OCI-M2 (cell line): ENCODE results near the gene ELAVL3.
A peak's percentile ranks its signal among the peaks of the same experiment; 100 is the strongest.
"Not testable (repeated sequence)": the region's sequence is repeated elsewhere in the genome, so short reads cannot be mapped to it uniquely, and the experiment has no call there.

ENCODE experiments used
- DNase-seq: peaks from one replicate; lab custom pipeline; 2025; ENCODE audit not compliant: unreplicated experiment; lab: John Stamatoyannopoulos, UW

ELAVL3 gene

DNA sequence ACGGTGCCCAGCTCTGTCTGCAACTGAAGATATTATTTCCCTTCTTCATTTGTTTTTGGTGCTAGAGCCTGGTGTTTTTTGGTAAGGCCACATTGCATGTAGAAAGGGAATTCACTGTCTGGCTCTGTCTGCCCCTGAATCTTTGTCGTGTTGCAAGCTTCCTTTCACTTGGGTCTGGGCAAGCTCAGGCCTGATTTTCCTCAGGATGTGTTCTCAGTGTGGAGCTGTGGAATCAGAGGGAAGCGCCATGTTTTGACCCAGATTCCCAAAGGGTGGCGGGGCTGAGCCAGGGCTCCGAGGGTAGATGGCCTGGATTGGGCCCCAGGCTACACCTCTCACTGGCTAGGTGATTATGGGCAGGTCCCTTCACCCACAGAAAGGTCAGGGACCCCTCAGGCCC is 36.8 kb downstream of the ELAVL3 start:
- no peak for DNase-seq

DNA sequence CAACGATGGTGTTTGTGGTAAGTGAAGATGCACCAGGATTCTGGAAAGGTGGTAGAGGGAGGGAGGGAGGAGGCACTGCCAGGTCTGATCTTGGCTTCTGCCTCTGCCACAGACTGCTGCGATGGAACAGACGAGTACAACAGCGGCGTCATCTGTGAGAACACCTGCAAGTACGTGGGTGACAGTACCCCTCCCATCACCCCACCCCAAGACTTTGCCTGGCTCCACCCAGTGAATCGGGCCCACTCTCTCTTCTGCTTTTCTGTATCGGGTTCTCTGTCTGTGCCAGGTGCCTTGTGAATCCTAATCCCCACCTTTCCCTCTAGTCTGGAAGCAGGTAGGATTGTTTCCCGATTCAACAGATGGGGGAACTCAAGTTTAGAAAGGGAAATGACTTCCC is 42.9 kb downstream of the ELAVL3 start:
- DNase-seq: no peak

DNA sequence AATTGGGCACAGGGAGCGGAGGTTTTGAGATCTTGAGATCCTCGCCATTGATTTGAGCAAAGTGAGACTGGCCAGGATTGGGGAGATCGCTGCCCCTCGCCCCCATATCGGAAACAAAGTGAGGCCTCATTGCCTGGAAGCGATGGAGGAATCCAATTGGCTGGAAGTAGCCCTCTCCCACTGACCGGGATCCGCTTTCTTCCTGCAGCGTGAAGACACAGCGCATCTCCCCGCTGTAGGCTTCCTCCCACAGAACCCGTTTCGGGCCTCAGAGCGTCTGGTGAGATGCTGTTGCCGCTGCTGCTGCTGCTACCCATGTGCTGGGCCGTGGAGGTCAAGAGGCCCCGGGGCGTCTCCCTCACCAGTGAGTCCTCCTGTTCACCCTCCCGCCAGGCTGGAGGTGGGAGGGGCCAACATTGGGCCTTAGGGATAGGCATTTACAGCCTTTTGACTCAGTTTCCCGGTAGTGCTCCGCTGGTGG is 45.0 kb downstream of the ELAVL3 start:
- no peak for DNase-seq

DNA sequence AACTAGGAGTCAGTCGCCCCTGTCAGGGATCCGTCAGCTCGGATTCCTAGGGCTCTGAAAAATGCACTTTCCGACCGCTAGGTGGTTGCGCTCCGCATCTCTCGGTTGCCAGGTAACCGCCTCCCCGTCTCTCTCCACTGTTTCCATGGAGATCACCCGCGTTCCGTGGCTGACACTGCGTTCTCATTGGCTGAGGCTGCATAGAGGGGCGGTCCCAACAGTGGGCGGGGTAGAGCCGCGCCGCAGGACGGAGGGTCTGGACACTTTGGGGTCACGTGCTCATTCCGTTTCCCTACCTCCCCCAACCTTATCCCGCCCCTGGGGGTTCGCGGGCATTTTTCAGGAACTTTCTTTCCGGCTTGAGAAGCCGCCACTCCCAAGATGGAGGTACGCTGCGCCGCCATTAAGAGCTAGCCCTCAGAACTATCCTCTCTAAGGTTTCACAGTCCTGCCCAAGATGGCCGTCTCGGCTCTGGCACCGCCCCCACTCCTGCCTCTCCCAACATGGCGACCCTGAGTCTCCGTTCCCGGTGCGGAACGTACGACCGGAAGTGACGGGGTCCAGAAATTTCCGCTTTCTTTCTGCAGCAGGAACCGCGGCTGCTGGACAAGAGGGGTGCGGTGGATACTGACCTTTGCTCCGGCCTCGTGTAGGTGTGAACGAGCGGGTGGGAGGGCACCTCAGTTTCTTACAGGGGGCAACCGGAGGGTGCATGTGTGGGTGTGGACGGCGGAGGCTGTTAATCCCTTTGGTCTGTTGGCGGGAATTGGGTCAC is 45.6 kb downstream of the ELAVL3 start, which contains the start of the genes ODAD3 and PRKCSH:
ODAD3 (minus strand) TSS at position 65 of the 776 bp plus-strand sequence. CDS start 105 bp downstream, outside the sequence.
PRKCSH (plus strand) TSS at position 579 of the 776 bp plus-strand sequence. CDS start 483 bp downstream, outside the sequence.
- DNase-seq: peak; percentile 100

DNA sequence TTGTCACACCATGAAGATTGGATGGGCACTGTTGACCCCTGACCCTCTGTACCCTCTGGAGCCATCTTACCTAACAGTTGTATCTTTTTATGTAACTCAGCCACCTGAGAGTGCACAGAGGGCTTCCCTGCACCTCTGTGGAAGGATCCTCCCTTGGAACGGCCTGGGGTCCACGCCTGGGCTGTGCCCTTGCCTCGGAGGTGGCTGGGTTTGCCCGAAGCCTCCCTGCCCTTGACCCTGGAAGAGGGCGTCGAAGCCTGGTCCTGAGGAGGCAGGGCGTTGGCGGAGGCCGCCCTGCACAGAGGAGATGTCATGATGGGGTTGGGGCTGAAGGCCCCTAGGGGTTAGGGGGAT is 46.2 kb downstream of the ELAVL3 start:
- DNase-seq: no peak

DNA sequence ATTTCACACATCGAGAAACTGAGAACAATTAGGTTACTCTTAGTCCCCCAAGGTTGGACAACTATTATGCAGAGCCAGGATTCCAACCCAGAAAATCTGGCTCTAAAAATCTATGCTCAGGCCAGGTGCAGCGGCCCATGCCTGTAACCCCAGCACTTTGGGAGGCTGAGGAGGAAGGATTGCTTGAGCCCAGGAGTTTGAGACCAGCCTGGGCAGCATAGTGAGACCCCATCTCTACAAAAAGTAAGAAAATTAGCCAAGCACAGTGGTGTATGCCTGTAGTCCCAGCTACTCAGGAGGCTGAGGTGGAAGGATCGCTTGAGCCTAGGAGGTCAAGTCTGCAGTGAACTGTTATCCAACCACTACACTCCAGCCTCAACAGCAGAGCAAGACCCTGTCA is 47.3 kb downstream of the ELAVL3 start:
- DNase-seq: not testable (repeated sequence)

DNA sequence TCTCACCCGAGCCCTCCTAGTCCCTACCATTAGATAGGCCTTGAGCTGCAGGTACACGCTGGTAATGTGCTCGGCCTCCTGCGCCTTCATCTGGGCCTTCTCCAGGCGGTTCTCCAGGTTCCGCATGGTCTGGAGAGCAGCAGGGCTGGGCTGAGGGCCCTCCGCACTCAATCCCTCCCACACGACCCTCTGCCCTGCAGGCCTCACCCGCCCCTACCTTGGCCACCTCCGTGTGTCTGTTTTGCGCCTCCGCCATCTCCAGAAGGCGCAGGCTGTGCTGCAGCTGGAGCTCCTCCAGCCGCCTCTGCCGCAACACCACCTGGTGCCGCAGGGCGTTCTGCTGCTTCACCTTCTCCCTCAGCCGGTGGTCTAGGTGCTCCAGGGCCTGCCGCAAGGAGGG is 54.2 kb downstream of the ELAVL3 start:
- no peak for DNase-seq

DNA sequence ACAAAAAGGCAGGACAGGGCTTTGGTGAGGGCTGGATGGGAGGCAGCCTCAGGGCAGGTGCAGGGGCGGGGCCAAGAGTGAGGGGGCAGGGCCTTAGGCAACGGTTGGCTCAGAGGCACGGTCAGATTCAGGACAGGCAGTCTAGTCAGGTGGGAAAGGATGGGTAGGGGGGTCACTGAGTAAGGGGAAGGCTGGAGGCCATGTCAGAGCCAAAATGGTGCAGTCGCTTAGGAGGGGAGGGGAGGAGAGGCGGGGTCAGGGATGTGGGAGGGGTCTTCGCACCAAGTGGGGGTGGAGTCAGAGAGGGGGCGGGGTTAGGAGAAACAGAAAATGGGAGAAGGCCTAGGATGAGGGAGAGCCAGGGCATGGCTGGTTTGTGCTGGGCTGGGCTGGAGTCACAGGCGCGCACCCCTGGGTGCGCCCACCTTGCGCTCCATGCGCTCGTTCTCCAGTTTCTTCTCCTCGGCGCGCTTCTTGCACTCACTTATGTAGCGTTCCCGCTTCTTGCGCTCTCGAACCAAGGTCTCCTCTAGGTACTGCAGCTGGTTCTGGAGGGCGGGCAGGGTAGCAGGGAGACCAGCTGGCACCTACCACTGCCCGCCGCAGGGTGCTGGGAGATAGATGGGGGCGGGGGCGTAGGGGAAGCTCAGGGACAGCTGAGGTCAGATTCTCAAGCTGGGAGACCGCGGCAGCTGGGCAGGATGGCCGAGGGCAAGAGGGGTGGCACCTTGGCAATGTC is 55.0 kb downstream of the ELAVL3 start:
- no peak for DNase-seq

DNA sequence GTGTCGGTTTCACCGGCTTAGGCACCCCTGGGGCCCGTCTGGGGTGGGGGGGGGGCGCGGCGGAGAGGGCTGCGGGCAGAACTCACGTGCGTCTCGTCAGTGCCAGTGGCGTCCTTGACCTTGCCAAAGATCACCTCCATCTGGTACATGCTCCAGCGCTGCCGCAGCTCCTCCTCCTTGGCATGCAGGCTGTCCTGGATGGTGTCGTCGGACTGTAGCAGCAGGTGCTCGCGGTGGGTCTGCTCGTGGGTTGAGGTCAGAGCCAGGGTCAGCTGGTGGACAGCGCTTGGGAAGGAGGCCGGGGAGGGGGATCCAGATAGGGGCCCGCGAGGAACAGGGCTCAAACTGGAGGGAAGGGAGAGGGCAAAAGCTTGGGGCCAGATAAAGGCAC is 57.1 kb downstream of the ELAVL3 start:
- no peak for DNase-seq

DNA sequence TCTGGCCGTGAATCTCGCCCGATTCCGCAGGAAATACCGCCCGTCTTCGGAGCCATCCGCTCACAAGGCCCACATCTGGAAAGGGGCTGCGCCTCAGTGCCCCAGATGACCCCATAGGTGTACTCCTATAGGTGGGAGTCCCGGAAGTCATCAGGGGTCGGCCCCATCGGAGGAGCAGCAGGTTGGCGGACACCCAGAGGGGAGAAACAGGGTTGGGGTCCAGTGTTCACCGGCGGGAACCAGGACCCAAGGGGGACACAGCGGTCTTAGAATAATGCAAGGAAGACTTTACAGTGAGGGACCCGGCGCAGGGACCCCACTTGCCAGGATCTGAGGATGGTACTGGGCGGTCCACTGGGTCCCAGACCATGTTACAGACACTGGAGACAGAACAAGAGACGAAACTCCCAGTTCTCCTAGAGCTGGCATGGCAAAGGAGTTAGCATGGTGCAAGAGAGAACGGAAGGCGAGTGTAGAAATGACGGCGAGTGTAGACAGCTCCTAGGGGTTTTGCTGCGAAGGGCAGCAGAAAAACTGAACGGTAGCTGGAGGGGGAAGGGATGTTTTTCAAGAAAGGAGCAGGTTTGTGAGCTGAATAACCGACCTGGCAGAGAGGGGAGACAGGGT is 57.6 kb downstream of the ELAVL3 start:
- DNase-seq: no peak

DNA sequence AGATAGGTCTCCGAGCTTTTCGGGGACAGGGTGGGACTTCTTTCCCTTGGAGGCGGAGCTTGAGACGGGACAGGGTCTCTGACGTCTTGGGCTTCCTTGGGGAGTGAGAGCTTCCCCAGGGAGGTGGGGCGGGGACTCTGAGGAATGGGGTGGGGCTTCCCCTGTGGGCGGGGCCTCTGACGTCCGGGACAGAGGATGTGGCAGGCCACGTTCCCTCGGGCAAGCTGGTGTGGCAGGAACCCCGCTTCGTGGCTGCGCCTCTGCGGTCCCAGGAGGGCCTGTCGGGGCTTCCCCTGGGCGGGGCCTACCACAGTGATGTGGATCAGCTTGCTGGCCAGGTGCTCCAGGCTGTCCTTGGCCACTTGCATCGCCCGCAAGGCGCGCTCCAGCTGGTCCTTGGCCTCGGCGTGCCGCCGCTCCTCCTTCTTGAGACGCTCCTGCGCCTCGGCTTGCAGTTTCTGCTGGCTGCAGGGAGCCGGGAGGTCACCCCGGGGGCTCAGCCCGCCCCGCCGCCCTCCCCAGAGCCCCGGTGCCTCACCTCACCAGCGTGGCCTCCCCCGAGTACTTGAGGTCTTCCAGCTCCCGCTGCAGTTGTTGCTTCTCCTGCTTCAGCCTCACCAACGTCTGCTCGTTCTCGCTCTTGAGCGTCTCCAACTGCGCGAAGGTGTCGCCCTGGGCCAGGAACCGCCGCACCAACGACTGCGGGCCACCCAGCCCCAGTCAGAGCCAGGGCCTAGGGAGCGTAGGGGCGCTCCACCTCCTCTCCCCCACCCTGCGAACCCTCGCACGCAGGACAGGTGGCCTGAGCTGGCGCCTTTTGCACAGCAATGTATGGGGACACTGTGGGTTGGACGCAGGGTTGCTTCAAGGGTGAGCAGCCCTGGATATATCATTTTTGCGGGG is 58.4 kb downstream of the ELAVL3 start:
- DNase-seq: no peak

DNA sequence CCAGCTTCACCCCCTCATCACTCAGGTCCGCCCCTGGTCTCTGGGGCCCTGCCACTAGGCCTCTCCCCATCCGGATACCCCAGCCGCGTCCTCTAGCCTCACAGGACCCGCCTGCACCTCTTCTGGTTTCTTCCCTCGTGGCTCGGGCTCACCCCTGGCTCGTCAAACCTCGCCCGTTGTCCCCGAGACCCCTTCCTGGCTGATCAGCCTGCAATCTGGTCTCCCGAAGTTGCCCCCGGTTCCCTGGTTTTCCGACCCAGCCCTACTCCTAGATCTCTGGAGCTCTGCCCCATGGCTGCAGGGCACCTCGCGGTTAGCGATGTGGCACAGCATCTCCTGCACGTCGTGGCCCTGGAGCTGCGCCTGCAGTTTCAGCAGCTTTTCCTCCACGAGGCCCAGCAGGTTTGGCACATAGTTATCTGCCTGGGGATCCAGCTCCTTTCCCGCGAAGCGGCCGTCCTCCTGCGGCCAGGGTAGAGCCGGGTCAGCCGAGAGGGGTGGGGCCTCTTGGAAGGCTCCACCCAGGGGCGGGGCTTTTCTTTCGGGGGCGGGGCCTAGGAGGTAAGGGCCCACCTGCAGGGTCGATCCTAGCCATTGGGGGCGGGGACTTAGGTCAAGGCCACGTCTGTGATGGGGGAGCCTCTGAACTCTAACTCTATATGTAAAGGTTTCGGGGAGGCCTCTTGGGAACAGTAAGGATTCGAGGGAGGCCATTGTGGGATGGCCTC is 59.3 kb downstream of the ELAVL3 start:
- DNase-seq: no peak

DNA sequence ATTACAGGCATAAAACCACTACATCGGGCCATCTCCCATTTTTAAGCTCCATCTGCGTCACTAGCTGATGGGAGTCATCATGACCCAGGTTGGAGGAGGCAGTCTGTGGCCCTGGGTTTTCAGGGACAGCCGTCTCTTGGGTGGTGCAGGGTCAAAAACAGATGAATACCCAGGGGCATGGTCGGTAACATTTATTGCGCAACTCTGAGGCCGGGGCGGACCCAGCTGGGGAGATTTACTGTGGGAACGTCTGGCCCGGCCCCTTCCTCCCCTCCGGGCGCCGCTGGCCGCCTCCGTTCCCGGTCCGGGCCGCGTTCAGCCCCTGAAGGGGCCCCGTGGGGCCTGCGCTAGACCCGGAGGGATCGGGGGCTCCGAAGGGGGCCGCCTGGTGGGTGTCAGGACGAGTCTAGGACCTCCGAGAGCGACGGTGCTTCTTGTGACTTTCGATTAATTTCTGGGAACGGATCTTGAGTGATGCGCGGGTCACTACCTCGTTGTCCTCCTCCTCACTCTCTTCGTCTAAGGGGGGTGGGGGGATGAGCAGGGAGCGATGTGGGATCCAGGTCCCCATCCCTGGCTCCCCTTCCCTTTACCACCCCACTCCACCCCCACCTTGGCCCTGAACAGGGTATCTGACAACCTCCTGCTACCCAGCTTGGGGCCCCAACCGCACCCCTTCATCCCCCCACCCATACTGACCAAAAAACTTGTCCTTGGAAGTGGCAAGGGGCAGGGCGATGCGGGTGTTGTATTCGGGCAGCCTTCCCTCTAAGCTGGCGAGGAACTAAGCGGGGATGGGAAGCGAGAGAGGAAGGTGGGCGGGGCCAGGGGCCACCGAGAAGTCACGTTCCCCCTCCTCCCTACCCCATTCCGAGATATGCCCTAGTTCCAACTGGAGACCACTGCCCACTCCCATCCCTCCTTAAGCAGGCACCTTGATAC is 60.1 kb downstream of the ELAVL3 start:
- DNase-seq: no peak

DNA sequence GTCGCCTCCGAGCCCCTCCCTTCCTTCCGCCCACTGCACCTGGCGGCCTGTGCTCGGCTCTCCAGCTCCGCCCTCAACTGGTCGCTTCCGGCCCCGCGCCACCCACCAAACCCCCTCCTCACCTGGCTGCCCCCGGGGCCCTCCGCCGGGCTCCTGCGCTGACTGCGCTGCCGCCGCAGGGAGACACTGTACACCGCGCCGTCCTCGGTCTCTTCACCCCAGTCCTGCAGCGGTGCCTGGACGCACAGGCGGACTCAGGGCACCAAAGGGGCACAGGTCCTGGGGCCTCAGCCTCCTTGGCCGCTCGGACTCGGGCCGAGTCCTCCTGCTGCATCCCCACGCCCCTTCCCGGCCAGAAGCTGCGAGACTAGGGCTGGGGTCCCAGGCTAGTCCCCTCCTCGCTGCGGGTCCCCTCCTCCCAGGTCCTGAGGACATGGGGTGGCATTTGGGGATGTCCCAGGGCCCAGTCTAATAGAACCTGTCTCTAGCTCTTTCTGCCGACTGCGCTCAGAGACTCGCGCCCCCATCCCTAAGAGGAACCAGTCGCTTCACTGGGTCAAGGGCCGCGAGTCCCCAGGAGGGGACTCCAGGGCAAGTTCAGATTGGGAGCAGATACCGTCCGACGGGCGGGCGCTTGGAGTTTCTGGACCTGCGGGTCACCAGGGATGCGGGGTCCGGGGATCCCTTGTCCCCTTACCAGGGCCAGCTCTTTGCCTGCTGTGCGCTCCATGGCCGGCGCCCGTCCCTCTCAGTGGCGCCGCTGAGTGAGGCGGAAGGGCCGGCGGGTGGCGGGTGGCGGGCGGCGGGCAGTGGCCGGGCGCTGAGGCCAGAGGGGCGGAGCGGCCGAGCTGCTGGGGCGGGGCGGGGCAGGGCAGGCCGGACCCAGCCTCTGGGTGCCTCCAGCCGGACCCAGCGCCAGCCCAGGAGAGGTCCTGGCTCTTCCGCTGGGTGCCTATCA is 62.0 kb downstream of the ELAVL3 start, which contains the start of gene RGL3:
RGL3 (minus strand) TSS at position 766 of the 958 bp plus-strand sequence; CDS start at position 730, 36 bp downstream.
- no peak for DNase-seq

DNA sequence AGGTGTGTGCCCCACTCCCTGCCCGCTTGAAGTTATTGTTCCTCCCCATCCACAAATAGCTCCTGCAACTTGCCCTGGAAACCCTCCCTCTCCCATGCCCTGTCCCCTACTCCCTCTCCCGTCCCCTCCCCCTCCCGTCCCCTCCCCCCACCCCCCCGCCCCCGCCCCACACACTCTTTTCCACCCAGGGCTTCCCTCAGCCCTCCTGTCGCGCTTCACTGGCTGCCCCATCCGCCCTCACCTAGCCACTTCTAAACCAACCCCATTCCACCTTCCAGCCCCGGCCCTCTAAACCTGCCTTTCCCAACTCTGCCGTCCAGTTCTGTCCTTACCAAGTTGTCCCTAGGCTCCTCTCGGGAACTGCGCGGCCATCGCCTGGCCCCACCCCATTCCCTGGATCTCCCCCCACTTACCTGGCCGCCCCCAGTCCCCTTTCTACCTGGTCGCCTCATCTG is 62.7 kb downstream of the ELAVL3 start:
- no peak for DNase-seq

DNA sequence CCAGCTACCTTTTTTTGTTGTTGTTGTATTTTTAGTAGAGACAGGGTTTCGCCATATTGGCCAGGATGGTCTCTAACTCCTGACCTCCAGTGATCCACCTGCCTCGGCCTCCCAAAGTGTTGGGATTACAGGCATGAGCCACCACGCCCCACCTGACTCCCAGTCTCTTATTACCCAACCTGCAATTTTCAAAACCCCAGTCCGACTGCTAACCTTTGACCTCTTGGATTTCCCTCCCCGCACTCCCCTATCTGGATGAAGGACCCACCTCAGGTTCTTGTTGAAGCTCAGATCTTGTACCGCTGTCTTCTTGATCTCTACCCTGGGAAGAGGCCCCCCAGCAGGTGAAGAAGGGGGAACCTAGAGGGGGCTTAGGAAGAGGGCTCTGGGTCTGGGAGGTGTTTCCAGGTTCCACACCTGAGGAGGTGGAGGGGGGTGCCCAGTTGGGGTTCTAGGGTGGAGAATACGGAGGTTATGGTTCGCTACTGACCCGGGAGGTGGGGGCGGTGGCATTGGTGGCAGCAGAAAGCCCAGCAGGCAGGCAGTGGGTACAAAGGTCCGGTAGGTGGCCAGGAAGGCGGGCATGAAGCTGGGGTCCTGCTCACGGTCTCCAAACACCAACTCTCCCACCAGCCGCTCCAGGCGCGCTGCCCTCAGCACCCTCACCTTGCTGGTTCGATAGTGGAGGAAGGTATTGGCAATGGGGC is 64.3 kb downstream of the ELAVL3 start:
- no peak for DNase-seq

DNA sequence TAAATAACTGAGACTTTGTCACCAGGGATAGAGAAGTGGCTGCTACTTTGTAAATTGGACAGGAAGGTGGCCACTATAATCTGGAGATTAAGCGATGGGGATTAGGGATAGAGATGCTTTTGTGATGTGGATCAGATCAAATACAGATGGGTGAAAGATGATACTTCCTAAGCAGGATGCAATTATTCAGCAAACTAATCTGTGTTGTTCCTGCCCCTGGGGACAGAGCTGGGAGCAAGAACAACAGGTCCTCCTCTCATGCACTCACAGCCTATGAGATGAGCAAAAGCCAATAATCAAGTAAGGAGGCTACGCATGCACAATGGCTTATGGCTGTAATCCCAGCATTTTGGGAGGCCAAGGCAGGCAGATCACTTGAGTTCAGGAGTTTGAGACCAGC is 66.3 kb downstream of the ELAVL3 start:
- DNase-seq: no peak
